HEK293T (cell line): ENCODE measurements around the gene ATP11A.
"Not testable (repeated sequence)": the region's sequence is repeated elsewhere in the genome, so short reads cannot be mapped to it uniquely, and the experiment has no call there.

Source experiments
- CTCF ChIA-PET: fragments of 350-600 bp; formaldehyde crosslinking; extraction: SDS; loops from one replicate; lab custom pipeline; 2021; ENCODE audit warnings: antibody characterized with exemption, inconsistent platforms; lab: Yijun Ruan, JAX
- POLR2A ChIA-PET: fragments of 350-600 bp; formaldehyde crosslinking; extraction: SDS; loops from one replicate; lab custom pipeline; 2020; ENCODE audit warnings: antibody characterized with exemption, inconsistent platforms; lab: Yijun Ruan, JAX
- DNase-seq: peaks from one replicate; pipeline ENCODE4 v3.0.0; 2012; ENCODE audit warnings: mixed read lengths; ENCODE audit errors: extremely low spot score
- ARNT ChIP-seq: fragments of 450-650 bp; IDR thresholded peaks from 2 replicates; pipeline ENCODE4 v1.6.1; 2017; ENCODE audit warnings: mild to moderate bottlenecking
- BHLHE40 ChIP-seq: fragments of 450-650 bp; IDR thresholded peaks from 2 replicates; pipeline ENCODE4 v1.6.1; 2016; ENCODE audit warnings: mild to moderate bottlenecking, moderate library complexity, borderline replicate concordance
- CTBP1 ChIP-seq: fragments of 450-650 bp; IDR thresholded peaks from 2 replicates; pipeline ENCODE4 v1.6.1; 2016; ENCODE audit warnings: borderline replicate concordance
- ELF4 ChIP-seq: fragments of 450-650 bp; IDR thresholded peaks from 2 replicates; pipeline ENCODE4 v1.6.1; 2017; ENCODE audit warnings: antibody characterized with exemption
- FOXA1 ChIP-seq: fragments of 450-650 bp; IDR thresholded peaks from 2 replicates; pipeline ENCODE4 v1.6.1; 2016; ENCODE audit warnings: mild to moderate bottlenecking
- FOXK2 ChIP-seq: fragments of 450-650 bp; IDR thresholded peaks from 2 replicates; pipeline ENCODE4 v1.6.1; 2016; ENCODE audit warnings: mild to moderate bottlenecking
- FOXM1 ChIP-seq: fragments of 450-650 bp; IDR thresholded peaks from 2 replicates; pipeline ENCODE4 v1.6.1; 2017; ENCODE audit warnings: mild to moderate bottlenecking, borderline replicate concordance
- HDGF ChIP-seq: fragments of 450-650 bp; IDR thresholded peaks from 2 replicates; pipeline ENCODE4 v1.6.1; 2017; ENCODE audit warnings: antibody characterized with exemption, borderline replicate concordance
- L3MBTL2 ChIP-seq: fragments of 450-650 bp; conservative IDR thresholded peaks from 2 replicates; pipeline ENCODE4 v1.6.1; 2016; ENCODE audit warnings: mild to moderate bottlenecking
- LEF1 ChIP-seq: fragments of 450-650 bp; IDR thresholded peaks from 2 replicates; pipeline ENCODE4 v1.6.1; 2017; ENCODE audit warnings: mild to moderate bottlenecking, borderline replicate concordance
- NFRKB ChIP-seq: fragments of 450-650 bp; IDR thresholded peaks from 2 replicates; pipeline ENCODE4 v1.6.1; 2016; ENCODE audit warnings: mild to moderate bottlenecking, moderate library complexity
- PKNOX1 ChIP-seq: fragments of 450-650 bp; IDR thresholded peaks from 2 replicates; pipeline ENCODE4 v1.6.1; 2016
- SP1 ChIP-seq: fragments of 450-650 bp; IDR thresholded peaks from 2 replicates; pipeline ENCODE4 v1.6.1; 2017
- SUZ12 ChIP-seq: fragments of 450-650 bp; IDR thresholded peaks from 2 replicates; pipeline ENCODE4 v1.6.1; 2016; ENCODE audit warnings: mild to moderate bottlenecking
- TARDBP ChIP-seq: fragments of 450-650 bp; IDR thresholded peaks from 2 replicates; pipeline ENCODE4 v1.6.1; 2016
- ZNF384 ChIP-seq: fragments of 450-650 bp; IDR thresholded peaks from 2 replicates; pipeline ENCODE4 v1.6.1; 2016

The ATP11A gene

GRCh38 chr13:112839356-112840105, 149.7 kb downstream of the ATP11A start:
- POLR2A ChIA-PET = no interaction called here
- TF ChIP-seq TARDBP = no peak
- TF ChIP-seq CTBP1 = no peak
- no peak for TF ChIP-seq SUZ12
- TF ChIP-seq NFRKB = no peak
- no peak for TF ChIP-seq L3MBTL2
- TF ChIP-seq FOXA1 = no peak
- no peak for DNase-seq
- CTCF ChIA-PET = no interaction called here

- CTCF ChIA-PET = no interaction called here
Measured at GRCh38 chr13:112840472-112841302, 150.8 kb downstream of the ATP11A start.

GRCh38 chr13:112841303-112842015, 151.6 kb downstream of the ATP11A start:
- CTCF ChIA-PET, DNase-seq, POLR2A ChIA-PET: not testable (repeated sequence)

More at GRCh38 chr13:112840472-112841302, 150.8 kb downstream of the ATP11A start:
- no peak for DNase-seq
- POLR2A ChIA-PET = no interaction called here
- TF ChIP-seq ZNF384 (no peak), HDGF (no peak), TARDBP (no peak), BHLHE40 (no peak), NFRKB (no peak), FOXM1 (no peak), SP1 (no peak)

GRCh38 chr13:112842343-112842856, 152.6 kb downstream of the ATP11A start:
- ChIA-PET CTCF (no interaction called here), POLR2A (no interaction called here)
- TF ChIP-seq ELF4 (no peak), TARDBP (no peak), ZNF384 (no peak), SP1 (no peak), SUZ12 (no peak), FOXA1 (no peak), NFRKB (no peak), FOXK2 (no peak), PKNOX1 (no peak), LEF1 (no peak), BHLHE40 (no peak), FOXM1 (no peak), ARNT (no peak), CTBP1 (no peak), L3MBTL2 (no peak), HDGF (no peak)
- no peak for DNase-seq

- ChIA-PET POLR2A (no interaction called here), CTCF (no interaction called here)
- DNase-seq = no peak
- no peak for TF ChIP-seq LEF1
- no peak for TF ChIP-seq SUZ12
- TF ChIP-seq ELF4 = no peak
Measured at GRCh38 chr13:112842931-112843391, 153.1 kb downstream of the ATP11A start.

GRCh38 chr13:112843392-112844111, 153.7 kb downstream of the ATP11A start:
- no peak for DNase-seq
- ChIA-PET POLR2A (no interaction called here), CTCF (no interaction called here)
- TF ChIP-seq NFRKB (no peak), HDGF (no peak), BHLHE40 (no peak), PKNOX1 (no peak), L3MBTL2 (no peak), CTBP1 (no peak), SP1 (no peak), TARDBP (no peak), FOXM1 (no peak), ZNF384 (no peak), ARNT (no peak), LEF1 (no peak), FOXK2 (no peak)
